HG03139 (cell line): ENCODE measurements around the gene LTBP2.
A peak's percentile ranks its signal among the peaks of the same experiment; 100 is the strongest.

ENCODE experiments used
- ATAC-seq: cut with Tn5 transposase; IDR thresholded peaks from one replicate; pipeline ENCODE4 v1.9.1; 2021; ENCODE audit not compliant: unreplicated experiment

The LTBP2 gene

DNA sequence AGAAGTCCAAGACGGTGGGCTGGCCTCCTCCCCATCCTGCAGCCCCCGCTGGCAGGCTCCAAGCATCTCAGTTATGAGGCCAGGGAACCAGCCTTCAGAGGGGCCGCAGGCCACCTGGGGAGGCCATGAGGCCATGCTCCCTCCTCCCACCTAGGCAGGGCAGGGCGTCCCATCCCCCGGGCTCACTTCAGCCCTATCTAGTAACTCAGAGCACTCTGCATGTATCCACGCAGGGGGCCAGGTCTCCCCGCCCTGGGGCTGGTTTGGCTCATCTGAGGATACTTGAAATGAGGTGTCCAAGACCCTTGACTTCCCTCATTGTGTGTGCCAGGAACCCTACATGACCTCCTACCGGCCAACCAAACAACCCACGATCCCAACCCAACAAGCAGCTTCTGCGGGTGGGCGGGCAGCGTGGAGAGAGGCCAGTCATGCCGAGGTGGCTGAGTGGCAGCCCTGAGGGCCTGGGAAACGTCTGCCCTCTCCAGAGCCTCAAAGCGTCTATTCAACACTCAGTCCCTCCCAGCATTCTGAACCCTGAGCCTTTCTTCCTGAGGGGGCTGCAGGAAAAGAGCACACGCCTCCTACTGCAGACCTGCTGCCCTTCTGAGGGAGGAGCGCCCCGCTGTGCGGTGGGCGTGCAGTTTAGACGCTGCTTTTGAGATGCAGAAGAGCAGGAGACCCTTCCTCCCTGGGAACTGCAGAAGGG, 101.7 kb downstream of the LTBP2 start:
- no peak for ATAC-seq

DNA sequence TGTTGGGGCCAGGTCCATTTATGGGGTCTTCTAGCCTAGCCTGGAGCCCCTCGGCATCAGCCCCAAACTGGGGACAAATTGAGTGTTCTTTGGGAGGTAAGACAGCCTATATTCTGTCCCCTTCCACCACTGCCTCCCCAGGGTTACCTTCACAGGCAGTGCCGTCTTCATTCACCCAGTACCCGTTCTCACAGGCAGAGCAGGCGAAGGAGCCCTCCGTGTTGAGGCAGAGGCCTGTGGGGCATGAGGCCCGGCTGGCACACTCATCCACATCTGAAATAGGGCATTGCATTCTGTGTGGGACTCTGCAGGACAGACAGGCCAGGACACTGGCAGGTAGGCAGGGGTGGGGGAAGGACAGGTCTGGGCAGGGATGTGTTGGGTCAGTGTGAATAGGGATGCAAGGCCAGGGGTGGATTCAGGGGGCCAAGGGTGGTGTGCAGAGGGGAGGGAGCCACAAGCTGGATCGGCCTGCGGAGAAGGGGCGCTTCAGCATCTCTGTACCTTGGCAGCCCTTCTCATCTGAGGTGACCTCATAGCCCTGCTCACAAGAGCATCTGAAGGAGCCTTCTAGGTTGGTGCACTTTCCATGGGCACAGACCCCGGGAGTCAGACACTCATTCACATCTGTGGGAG, 102.3 kb downstream of the LTBP2 start:
- ATAC-seq: no peak

DNA sequence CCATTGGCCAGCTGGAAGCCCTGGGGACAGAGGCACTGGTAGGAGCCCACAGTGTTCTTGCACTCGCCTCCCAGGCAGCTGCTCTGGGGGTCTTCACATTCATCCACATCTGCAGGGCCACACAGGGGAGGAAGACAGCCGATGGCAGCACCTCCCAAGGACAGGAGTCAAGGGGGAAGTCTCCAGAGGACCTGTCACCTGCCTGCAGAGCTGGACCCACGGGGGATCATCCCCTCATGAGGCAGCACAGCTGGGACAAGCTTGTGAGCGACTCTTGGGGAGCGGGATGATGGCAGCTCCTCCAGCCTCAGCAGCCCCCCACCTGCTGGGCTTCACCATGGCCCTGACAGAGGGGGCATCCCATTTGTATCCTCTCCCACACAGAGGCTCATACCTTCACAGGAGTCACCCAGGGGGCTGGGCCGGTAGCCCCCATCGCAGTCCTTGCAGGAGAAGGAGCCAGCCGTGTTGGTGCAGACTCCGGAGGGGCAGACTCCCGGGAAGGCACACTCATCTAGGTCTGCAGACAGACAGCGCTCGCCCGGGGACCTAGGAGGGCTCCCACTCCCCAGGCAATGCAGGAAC, 103.1 kb downstream of the LTBP2 start:
- ATAC-seq: no peak

- no peak for ATAC-seq
Observed at GRCh38 chr14:74508292-74508731, 103.7 kb downstream of the LTBP2 start.

DNA sequence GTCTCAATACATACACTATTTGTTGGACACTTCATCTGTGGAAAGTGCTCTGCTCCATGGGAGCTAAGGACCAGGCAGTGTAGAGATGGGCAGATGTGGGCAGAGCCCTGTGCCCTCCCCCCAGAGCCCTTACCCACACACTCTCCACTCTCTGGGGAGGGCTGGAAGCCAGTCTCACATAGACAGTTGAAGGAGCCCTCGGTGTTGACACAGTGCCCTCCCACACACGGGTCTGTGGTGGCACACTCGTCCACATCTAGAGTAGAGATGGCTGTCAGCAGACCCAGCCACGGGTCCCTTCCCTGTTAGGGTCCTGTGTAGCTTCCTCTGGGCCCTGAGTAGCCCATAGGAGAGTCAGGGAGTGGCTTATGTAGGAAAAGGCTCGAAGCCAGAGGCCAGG, 104.2 kb downstream of the LTBP2 start:
- ATAC-seq: no peak

DNA sequence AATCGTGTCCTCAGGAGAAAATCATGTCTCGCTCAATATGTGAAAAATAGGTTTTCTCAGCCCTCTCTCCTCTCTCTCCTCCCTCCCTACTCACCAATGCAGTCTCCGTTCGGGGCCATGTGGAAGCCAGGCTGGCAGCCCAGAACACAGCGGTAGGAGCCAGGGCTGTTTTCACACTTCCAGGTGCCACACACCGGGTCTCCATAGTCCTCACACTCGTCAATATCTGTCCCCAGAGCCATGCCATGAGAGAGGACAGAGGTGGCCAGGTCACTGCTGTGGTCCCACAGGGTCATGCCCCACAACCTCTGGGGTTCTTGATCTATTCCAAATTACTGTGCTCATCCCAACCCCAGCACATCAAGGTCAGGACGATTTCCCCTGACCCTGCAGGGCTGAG, 105.0 kb downstream of the LTBP2 start:
- no peak for ATAC-seq

DNA sequence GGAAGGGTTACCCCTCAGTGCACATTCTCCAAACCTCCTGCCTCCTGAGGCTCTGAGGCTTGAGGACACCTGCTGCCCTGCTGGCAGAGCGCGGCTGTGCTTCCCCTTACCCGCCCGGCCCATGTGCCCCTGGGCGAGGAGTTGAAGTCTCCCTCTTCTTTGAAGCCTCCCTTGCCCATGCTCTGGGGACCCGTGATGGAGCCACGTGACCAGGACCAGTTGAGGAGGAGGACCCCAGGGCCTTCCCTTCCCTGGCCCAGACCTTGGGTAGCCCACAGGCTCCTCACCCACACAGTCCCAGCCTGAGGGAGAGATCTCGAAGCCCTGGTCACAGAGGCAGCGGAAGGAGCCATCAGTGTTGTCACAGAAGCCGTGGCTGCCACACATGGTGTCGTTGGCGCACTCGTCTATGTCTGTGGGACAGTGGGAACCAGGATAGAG, 105.6 kb downstream of the LTBP2 start:
- no peak for ATAC-seq

GRCh38 chr14:74505831-74506230, 106.2 kb downstream of the LTBP2 start:
- ATAC-seq: no peak

GRCh38 chr14:74504874-74505720, 106.9 kb downstream of the LTBP2 start:
- ATAC-seq: no peak

DNA sequence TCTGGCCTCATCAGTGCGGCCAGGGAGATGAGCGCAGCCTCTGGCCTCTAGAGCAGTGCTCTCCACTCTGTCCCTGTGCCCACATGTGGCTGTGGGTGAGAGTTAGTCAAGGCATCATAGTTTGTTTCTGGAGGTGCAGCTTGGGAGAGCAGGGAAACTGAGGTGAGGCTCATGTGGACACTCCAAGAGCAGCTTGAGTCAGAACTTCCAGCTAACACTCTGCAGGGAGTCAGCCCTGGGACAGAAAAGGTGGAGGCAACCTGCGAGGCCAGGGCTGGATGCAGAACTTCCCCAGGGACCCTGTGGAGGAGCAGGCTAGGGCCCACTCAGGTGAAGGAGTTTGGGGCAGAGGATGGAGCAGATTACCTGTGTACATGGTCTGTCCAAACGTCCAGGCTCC, 107.6 kb downstream of the LTBP2 start:
- no peak for ATAC-seq

DNA sequence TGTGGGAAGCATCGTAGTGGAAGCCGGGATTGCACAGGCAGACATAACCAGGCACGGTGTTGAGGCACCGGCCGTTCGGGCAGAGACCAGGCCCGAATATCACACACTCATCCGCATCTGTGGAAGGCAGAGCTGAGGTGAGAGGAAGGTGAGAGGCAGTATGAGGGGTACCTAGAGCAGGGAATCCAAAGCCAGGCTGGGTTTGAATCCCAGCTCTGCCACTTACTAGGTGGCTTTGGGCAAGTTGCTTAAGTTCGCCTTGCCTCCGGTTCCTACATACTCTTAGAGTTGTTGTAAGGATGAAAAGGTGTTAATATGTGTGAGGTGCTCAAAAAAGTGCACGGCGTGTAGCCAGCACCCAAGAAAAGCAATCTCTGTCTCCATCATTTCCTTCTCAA, 108.1 kb downstream of the LTBP2 start:
- no peak for ATAC-seq

DNA sequence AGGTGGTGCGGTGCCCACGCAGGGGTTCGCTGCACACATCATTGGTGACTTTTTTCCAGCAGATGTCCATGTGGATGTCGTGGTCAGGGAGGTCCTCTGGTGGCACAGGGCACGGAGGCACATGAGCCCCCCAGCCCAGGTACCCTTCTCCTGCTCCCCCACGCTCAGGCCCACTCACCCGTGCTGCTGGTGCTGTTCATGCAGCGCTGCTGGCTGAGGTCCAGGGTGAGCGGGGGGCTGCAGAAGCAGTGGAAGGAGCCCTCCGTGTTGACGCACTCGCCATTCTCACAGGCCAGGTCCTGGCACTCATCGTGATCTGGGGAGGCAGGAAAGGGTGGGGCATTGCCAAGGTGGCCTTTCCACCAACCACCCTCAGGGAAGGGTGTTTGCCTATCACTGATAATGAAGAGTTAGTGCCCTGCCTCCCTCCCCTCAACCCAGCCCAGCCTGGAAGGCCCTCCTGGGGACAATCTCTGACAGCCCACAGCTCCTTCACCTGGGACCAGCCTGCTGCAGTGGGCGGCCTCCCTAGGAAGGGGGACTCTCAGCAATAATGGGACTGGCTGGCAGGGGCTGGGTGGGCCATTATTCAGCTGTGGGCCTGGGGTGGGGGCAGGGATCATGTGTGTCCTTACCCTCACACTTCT, 108.6 kb downstream of the LTBP2 start:
- ATAC-seq: no peak

DNA sequence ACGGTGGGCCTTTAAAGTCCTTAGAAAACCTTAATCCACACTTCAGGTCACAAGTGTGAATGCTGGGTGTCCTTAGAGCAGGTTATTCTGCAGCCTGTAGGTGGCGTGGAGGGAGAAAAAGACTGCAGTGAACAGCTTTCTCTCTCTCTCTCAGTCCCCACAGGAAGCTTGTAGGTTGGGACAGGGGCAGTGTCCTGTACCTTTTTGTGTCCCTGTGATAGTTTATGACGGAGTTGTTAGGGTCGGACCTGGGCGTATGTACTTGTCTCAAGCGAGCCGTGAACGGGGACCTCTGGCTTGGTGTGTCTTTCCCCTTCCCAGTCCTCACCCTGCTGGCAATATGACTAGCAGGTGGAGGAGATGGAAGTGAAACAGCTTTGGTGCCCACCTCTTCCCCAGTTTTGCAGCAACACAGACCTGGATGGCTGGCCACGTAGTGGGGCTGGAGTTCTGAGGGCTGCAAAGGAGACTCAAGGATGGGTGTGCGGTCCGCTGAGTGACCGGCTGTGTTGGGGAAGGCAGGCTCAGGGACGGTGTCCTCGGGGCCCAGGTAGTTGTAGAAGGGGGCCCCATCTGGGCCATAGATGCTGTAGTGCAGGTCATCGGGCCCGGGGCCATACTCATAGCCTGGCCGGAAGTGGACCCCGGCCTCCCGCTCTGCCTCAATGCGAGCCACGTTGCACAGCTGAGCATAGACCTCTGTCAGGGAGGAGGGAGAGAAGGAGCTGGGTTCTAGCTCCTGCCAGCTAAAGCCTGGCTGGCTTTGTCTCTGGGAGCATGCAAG, 109.6 kb downstream of the LTBP2 start:
- no peak for ATAC-seq

DNA sequence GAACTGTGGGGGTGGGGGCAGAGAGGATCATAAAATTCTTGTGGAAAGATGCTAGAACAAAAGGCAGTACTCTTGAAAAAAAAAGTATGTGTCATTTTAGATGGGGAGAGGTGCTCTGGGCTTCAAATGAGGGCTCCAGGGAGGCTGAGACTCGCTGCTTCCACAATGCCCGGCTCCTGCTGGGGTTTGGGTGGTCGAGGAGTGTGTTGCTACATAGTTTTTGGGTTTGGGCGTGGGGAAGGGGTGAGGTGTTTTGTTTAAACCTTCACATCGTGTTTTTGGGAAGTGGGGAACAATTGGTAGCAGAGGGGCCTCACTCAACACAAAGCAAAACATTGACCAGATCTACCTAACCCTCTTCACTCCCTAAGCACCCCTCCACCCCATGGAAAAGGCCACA, 110.3 kb downstream of the LTBP2 start:
- ATAC-seq: no peak

DNA sequence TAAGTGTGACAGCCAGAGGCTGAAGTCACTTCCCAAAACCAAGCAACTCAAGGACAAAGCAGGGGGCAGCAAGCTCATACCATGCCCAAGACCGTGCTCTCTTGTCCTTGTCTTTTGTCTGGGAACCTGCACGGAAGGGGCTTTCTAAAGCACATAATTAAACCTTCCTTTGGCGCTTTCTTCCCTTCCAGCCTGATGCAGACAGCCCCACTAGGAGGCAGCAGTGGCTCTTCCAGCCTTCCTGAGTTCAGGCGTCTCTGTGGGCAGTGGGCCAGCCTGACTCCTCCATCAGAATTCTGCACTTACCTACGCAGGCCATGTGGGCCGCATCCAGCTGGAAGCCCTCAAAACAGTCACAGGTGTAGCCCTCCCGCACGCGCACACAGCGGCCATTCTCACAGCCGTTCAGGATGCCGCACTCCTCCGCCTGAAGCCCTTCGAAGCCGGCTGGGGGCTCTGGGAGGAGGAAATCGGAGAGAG, 110.9 kb downstream of the LTBP2 start:
- no peak for ATAC-seq

- ATAC-seq: no peak
Observed at GRCh38 chr14:74500417-74501134, 111.5 kb downstream of the LTBP2 start.

DNA sequence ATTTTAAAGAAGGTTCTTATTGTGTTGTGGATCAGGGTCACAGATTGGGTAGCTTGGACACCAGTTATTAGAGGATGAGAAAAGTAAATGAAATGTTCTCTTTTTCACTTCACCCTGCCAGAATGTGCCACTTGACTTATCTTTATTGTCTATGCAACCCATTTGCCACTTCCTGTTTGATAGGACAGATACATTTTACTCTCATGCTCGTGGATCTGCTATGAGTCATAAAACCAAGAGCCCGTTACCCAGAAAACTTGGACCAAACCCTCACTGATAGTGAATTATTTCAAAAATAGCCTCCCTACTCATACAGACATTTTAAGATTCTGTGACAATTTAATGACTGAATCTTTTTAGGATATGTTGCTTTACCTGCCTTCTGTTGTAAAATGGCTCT, 116.7 kb downstream of the LTBP2 start:
- no peak for ATAC-seq

DNA sequence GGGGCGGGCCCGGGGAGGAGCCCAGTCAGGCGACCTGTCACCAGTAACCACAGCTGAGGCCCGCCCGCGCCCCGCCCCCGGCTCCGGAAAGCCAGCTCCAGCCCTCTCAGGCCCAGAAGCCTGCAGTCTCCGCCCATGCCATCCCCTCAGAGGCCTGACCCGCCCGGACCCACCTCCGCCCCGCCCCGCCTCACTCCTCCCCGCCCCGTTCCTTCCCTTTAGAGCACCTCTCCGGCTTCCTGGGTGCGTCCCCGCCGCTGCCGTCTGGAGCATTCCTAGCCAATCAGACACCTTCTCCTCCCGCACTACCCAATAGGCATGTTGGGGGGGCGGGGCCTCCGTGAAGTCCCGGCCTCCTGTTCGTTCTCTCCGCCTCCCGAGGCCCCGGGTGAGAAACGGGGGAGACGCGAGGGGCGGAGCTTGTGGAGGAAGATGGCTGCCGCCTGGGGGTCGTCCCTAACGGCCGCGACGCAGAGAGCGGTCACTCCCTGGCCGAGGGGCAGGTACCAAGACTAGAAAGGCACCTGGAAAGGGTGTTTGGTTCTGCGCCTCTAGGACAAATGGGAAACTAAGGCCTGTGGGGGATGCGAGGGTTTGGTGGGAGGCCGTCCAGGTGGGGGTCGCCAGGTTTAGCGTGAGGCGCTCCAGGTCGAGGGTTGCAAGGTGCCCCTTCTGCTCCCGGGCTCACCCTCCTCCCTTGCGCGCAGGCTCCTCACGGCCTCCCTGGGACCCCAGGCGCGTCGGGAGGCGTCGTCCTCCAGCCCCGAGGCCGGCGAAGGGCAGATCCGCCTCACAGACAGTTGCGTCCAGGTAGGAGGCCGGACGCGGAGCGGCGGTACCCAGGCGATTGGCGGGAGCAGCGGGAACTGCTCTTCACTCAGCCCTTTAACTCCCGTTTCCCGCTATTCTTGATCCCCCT, 118.4 kb downstream of the LTBP2 start, which contains the start of gene ISCA2:
Gene ISCA2, plus strand, starts transcription at position 423 of the 919 bp plus-strand sequence. Its CDS starts 10 bp downstream, at position 433.
- ATAC-seq: peak; percentile 84
